Psoas muscle (tissue), 8 donors: ENCODE results near the gene GHR. TPM values are rescaled to one million over a fixed set of nuclear protein-coding genes. Genes with fewer than 3 reads are reported as not detected.

Source experiments
- ATAC-seq, 4 donors: fragments of 200-7000 bp; cut with Tn5 transposase; one replicate each; pipeline ENCODE4 v1.9.1; 2020; ENCODE audit warnings: moderate library complexity in 3 of 4, mild to moderate bottlenecking in 2 of 4
- DNase-seq, 2 donors: peaks; one replicate each; pipeline ENCODE4 v3.0.0-alpha.2; 2020
- H3K27ac ChIP-seq: fragments of 200-600 bp; one replicate; pipeline ENCODE4 v1.8.0; 2022
- H3K27me3 ChIP-seq, 3 donors: fragments of 200-600 bp in 1 of 3; one replicate each; pipeline versions ENCODE4 v1.6.1 to v1.8.0; 2013 to 2022; ENCODE audit warnings: low read length in 2 of 3, mild to moderate bottlenecking in 2 of 3, moderate library complexity in 1 of 3; ENCODE audit not compliant: insufficient read depth in 3 of 3
- H3K36me3 ChIP-seq, 2 donors: fragments of 200-600 bp in 1 of 2; one replicate each; pipeline versions ENCODE4 v1.6.1 to v1.8.0; 2013 to 2022; ENCODE audit warnings: low read depth in 1 of 2, mild to moderate bottlenecking in 1 of 2, moderate library complexity in 1 of 2; ENCODE audit not compliant: insufficient read depth in 1 of 2
- H3K4me1 ChIP-seq: fragments of 200-600 bp; one replicate; pipeline ENCODE4 v1.8.0; 2022
- H3K4me3 ChIP-seq: fragments of 200-600 bp; one replicate; pipeline ENCODE4 v1.8.0; 2022; ENCODE audit warnings: mild to moderate bottlenecking
- H3K9me3 ChIP-seq: fragments of 200-600 bp; one replicate; pipeline ENCODE4 v1.8.0; 2022
- WGBS, 3 donors: extraction: QIAGEN DNeasy Blood & Tissue Kit; methylation state at CpG; one replicate each; pipeline versions ENCODE4 v1.1.6 to v1.1.7; 2013; 5-methylcytosine and 5-hydroxymethylcytosine counted together
- intact Hi-C, 2 donors: fragments of 100-400 bp; cut with DNase I; formaldehyde crosslinking; loops; one replicate each; pipeline versions ENCODE4 v1.11.0 to v1.14.2; 2022
- polyA plus RNA-seq, 3 donors: library from polyadenylated mRNA; stranded (reverse); fragments of 200-250 nt; gene quantifications; one replicate each; pipeline ENCODE4 v1.2.3, GENCODE V29; 2013
- total RNA-seq, 4 donors: library from RNA; stranded (reverse); fragmentation: NEBNext Ultra II Directional in 2 of 4; extraction: Animal tissue kit (Norgen Biotek cat#: 25700) in 2 of 4; gene quantifications; one replicate each; pipeline versions ENCODE4 v1.2.1 to v1.2.4, GENCODE V29; 2021 to 2023
- TF ChIP-seq, protein P1 (sequence below): fragments of 200-600 bp; IDR thresholded peaks from one replicate; pipeline ENCODE4 v1.8.0; 2022; ENCODE audit warnings: antibody characterized with exemption
- donor health status: healthy with polysubstance abuse.
- donor health status: DM: no; HTN: no; CAD: no; lungs with moderate emphysema.
- donor health status: Bipolar disorder and iron deficiency.
- donor health status: healthy.
- donor health status: DM: yes; HTN: yes; CAD: no.
- donor health status: DM: no; HTN: no; CAD: no.
- donor health status: DM: no; HTN: no; CAD: no.
- donor health status: DM: yes; HTN: yes; CAD: no.

Gene GHR
- total and polyA plus RNA-seq, 7 donors, result 12.4 to 60.3 (median 32.1) TPM

DNA sequence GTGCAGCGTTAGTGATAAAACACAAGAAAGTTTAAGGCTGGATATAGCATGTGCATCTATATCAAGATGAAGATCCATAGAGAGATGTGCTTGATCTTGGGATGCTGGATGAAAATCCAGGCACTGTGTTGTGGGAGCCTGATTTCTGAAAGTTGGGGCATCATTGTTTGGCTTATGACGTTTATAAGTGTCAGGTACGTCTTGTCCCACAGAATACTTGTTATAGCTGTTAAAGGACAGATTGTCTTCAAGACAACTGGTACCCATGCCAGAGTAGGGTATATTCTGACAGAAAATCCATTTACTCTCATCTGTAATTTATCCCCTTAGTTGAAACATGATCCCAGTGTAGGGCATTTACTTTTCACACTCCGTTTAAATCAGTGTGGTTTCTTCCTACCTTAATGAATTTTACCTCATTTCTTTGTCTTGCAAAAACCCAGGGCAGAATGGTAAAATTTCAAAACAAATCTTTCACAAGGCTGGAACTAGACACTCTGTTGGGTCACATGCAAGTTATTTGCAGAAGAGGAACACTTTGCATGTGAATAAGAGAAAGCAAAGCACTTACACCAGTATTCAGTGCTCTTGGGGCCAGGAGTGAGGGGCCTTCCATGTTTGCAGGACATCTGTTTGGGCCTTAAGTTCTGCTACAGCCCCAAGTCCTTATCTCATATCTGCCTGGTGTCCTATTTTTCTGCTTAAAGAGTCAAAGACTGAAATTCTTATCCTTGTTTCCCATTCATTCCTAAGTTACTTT lies 73.3 kb downstream of the GHR start:
- Histone ChIP-seq H3K4me3 (no peak overlapping the region), H3K27ac (peak overlapping the region; percentile 72), H3K9me3 (no peaks in the 10 kb centered on the region), H3K36me3 (no peaks in the 10 kb centered on the region), H3K4me1 (peaks cover 84% of the 10 kb centered on the region), H3K27me3 (no peaks in the 10 kb centered on the region)
- 41 to 71% (median 46%) methylated on average over 4 of the region's 4 CpGs for WGBS, 3 donors
- DNase-seq, result no peak
- intact Hi-C loops, result loop anchor here in 1 of 2 donors (5.0 kb wide), 1 partner anchor 74 kb away; the partner anchor contains the start of gene GHR
- peak in 2 of 4 donors; percentile 27 to 75 for ATAC-seq
- TF ChIP-seq, protein P1, sequence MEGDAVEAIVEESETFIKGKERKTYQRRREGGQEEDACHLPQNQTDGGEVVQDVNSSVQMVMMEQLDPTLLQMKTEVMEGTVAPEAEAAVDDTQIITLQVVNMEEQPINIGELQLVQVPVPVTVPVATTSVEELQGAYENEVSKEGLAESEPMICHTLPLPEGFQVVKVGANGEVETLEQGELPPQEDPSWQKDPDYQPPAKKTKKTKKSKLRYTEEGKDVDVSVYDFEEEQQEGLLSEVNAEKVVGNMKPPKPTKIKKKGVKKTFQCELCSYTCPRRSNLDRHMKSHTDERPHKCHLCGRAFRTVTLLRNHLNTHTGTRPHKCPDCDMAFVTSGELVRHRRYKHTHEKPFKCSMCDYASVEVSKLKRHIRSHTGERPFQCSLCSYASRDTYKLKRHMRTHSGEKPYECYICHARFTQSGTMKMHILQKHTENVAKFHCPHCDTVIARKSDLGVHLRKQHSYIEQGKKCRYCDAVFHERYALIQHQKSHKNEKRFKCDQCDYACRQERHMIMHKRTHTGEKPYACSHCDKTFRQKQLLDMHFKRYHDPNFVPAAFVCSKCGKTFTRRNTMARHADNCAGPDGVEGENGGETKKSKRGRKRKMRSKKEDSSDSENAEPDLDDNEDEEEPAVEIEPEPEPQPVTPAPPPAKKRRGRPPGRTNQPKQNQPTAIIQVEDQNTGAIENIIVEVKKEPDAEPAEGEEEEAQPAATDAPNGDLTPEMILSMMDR, result no peak

DNA sequence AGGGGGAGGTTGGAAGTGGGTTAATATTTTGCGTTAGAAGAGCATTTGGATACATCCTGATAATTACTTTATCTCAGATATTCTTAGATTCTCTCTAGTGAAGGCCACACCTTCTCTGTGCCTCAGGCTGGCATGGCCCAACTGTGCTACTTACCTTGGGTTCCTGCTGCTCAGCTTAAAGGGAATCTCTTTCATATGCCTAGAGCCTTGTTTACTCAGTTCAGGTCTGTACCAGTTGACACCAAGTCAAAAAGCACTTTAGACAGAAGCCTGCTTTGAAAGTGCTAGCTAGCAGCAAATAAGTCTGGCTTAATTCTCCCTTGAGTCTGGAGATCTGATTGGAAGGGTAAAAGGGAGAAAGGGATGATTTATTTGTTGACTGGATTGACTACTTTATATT lies 74.8 kb downstream of the GHR start:
- H3K4me1 ChIP-seq, result peaks cover 85% of the 10 kb centered on the region
- H3K4me3 ChIP-seq, result no peak overlapping the region
- no peaks in the 10 kb centered on the region for H3K27me3 ChIP-seq
- TF ChIP-seq, protein P1, result no peak
- no peak for ATAC-seq
- intact Hi-C loops, result loop anchor here in 1 of 2 donors (5.0 kb wide), 1 partner anchor 76 kb away; the partner anchor contains the start of gene GHR
- peak overlapping the region; percentile 72 for H3K27ac ChIP-seq
- 75 to 81% (median 77%) methylated on average over 1 of the region's 1 CpG for WGBS, 3 donors
- no peaks in the 10 kb centered on the region for H3K9me3 ChIP-seq
- DNase-seq, result no peak
- no peaks in the 10 kb centered on the region for H3K36me3 ChIP-seq

DNA sequence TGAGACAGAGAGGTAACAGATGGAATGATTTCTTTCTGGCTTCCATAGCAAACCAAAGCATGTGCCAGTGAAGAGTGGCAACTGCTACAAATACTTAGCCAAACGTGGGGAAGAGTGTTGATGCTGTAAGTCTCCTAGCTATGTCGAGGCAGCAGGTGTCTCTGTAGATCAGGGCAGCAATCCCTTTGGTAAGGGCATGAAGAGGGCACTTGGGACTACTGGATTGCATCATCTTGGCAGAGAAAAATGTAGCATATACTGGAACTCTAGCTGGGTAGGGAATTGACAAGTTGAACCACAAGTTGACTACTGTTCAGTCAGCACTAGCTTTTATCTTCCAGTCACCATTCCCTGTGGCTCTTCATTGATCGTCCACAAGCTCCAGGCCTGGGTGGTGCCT lies 75.8 kb downstream of the GHR start:
- Histone ChIP-seq H3K36me3 (no peaks in the 10 kb centered on the region), H3K27me3 (no peaks in the 10 kb centered on the region), H3K4me1 (peaks cover 77% of the 10 kb centered on the region), H3K27ac (peak overlapping the region; percentile 72), H3K9me3 (no peaks in the 10 kb centered on the region), H3K4me3 (no peak overlapping the region)
- WGBS, 3 donors, result 28 to 36% (median 31%) methylated on average over 3 of the region's 3 CpGs
- TF ChIP-seq, protein P1, result no peak
- intact Hi-C loops, result loop anchor here in 1 of 2 donors (5.0 kb wide), 1 partner anchor 77 kb away; the partner anchor contains the start of gene GHR
- peak; percentile 27 to 79 (median 68) for ATAC-seq
- DNase-seq, result no peak

DNA sequence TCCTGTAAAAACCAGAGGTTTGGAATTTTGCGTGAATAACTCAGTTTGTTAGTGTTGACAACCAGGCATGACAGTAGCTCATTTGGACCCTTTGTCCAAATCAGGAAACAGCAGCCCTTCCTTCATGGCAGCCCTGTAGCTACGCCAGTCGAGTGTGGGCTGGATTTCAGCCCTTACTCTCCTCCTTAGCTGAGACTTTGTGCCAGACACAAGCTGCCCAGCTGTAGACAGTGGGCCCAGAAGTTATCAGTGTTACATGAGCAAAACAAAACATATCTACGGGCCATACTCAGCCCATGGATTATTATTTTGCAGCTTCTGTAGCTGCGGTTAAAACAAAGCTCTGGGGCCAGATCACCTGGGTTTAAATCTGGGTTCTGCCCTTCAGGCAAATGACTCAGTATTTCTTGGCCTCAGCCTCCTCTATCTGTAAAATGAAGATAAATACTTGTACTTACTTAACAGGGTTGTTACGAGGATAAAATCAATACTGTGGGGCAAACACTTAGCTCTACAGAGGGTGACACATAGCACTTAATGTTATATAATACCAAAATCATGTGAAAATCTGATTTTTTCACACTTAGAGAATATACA lies 76.9 kb downstream of the GHR start:
- ATAC-seq (no peak), DNase-seq (no peak)
- no peaks in the 10 kb centered on the region for H3K36me3 ChIP-seq
- TF ChIP-seq, protein P1, result no peak
- peak overlapping the region; percentile 72 for H3K27ac ChIP-seq
- H3K4me1 ChIP-seq, result peaks cover 72% of the 10 kb centered on the region
- intact Hi-C loops, result loop anchor here in 1 of 2 donors (10.0 kb wide), 1 partner anchor 265 kb away; no protein-coding TSS in a partner anchor
- WGBS, 3 donors, result 35 to 48% (median 40%) methylated on average over 6 of the region's 6 CpGs
- no peaks in the 10 kb centered on the region for H3K27me3 ChIP-seq
- no peaks in the 10 kb centered on the region for H3K9me3 ChIP-seq
- no peak overlapping the region for H3K4me3 ChIP-seq
